ENCODE data around the gene FUBP3.

The FUBP3 gene

DNA sequence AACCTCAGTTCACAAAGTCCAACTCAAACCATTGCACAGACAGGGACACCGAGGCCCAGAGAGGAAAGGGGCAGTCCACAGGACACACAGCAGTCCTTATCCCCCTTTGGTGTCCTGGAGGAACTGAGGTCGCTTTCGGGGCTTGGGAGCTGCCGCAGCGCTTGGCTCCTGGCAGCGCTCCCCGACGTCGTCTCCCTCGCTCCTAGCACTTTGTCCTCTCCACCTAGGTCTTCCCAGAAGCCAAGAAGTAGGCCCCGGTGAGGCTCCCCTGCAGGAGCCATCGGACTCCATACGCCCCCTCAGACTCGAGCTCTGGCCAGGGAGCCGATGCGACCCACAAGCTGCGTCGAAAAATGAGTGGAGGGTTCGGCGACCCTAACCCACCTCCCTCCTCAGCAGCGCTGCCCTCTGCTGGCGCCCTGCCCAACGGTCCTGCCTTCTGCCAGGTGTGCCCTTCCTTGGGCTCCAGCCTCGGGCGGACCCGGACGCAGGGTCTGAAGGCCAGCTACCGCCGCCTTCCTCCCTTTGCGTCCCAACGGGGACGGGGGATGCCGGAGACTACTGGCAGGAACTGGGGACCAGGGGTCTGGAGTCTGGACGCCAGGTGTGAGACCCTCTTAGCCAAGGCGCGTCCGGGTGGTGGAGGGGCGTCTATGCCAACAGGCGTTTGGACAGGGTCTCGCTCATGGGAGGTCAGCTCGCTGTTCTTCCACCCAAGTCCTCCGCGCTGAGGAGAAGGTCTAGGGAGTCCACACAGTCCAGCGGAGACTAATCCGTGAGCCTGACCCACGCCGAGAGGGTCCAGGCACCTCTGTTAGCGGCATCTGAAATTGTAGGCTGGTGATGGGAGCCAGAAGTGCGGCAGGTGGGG, 83.0 kb downstream of the FUBP3 start:
- DNase-seq (ENCODE audit: low read depth), result no peak

- no peak for DNase-seq (ENCODE audit: low read depth)
Measured at GRCh38 chr9:130662970-130663257, 83.5 kb downstream of the FUBP3 start.

DNA sequence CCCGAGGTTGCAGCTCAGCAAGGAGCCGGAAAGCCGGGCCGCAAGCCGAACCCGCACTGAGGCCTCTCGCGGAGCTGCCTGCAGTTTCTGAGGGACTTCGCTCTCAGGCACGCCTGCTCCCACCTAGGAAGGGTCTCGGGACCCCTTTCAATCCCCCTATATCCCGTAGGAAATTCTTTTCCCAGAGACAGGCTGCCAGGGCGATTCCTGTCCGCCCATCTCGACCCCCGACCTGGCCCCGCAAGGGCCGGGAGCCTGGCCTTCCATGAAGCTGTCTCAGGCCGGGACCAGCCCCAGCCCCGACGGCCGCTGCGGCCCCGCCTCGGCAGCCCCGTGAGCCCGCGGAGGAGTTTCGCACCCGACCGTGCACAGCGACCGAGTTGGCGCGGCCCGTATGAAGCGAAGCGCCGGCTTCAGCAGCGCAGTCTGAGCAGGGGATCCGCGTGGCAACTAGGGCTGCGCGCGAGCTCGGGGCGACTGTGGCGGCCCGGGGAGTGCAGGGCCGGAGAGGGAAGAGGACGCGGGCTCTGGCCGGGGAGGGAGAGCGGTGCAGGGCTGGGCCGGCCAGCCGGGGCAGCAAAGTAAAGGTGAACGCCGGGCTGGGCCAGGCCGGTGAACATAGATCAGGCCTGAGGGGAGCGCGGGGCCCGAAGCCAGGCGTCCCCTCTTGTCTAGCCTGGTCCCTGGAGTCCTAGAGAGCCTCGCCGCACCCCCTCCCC, 84.0 kb downstream of the FUBP3 start:
- no peak for DNase-seq (ENCODE audit: low read depth)

- DNase-seq (ENCODE audit: low read depth), result no peak
Measured at GRCh38 chr9:130663977-130664250, 84.5 kb downstream of the FUBP3 start.

DNA sequence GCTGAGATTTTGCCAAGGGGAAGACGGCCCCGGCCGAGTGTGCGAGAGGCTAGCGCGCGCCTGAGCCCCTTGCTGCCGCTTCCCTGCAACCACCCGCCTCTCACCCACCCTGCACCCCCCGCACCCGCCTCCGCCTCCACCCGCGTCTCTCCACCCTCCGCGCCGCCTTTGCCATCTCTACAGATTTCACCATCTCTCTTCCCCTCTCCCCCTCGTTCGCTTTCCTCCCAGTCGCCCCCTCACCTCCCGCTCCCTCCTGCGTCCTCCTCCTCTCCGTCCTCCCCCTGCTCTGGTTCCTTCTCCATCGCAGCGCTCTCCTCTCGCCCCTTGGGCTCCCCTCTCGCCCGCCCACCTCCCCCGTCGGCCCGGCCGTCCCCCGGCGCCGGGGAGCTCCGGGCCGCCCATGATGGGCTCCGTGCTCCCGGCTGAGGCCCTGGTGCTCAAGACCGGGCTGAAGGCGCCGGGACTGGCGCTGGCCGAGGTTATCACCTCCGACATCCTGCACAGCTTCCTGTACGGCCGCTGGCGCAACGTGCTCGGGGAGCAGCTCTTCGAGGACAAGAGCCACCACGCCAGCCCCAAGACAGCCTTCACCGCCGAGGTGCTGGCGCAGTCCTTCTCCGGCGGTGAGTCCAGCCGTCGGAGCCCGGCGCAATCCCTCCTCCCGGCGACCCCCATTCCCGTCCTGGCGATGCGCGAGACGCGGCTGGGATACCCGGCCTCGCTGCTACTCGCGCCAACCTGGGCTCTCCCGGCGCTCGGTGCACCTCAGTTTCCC, 85.1 kb downstream of the FUBP3 start, which contains the start of gene PRDM12:
TSS of gene PRDM12 (plus strand) at position 344 of the 778 bp plus-strand sequence. CDS start at position 404, 60 bp downstream.
- no peak for DNase-seq (ENCODE audit: low read depth)

DNA sequence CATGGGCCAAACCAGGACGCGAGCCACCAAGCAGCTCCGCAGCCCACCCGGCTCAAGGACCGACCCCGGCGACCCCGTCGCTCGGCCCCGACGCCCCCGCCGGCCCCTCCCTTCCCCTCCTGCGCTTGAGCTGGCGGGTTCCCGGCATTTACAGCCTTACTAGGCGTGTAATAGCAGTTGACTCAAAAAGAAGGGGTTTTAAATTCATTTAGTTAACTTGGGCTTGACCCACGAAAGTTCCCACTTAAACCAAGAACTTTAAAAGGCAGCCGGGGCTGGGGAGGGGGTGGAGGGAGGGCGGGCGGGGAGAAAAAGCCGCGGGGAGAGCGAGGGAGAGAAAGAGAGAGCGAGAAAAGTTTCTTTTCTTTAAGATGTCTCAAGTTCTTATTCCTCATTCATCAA, 85.7 kb downstream of the FUBP3 start:
- no peak for DNase-seq (ENCODE audit: low read depth)

GRCh38 chr9:130665431-130666392, 86.3 kb downstream of the FUBP3 start:
- DNase-seq (ENCODE audit: low read depth), result no peak

- DNase-seq (ENCODE audit: low read depth), result no peak
Measured at GRCh38 chr9:130666393-130667119, 87.2 kb downstream of the FUBP3 start.

- DNase-seq (ENCODE audit: low read depth), result no peak
Measured at GRCh38 chr9:130667120-130667435, 87.7 kb downstream of the FUBP3 start.

GRCh38 chr9:130668196-130668595, 88.8 kb downstream of the FUBP3 start:
- DNase-seq (ENCODE audit: low read depth), result no peak

GRCh38 chr9:130668659-130669058, 89.3 kb downstream of the FUBP3 start:
- no peak for DNase-seq (ENCODE audit: low read depth)

DNA sequence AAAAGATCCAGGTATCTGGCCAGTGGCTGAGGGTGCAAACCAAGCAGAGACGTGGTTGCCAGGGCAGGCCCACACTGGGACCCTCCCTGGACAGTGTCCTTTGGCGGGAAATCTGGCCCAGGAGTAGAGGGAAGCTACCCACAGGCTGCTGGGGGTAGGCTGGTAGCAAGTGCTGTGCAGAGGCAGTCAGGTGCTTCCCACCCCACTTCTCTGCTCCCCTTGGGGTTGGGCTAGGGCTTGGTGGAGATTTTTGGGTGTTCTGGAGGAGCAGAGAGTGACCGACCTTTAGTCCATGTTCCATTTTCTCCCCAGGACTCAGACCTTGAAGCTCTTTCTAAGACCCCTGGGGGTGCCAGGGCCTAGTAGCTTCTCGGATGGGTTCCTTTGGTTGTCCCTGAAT, 90.6 kb downstream of the FUBP3 start:
- DNase-seq (ENCODE audit: low read depth), result no peak

GRCh38 chr9:130670644-130671043, 91.3 kb downstream of the FUBP3 start:
- DNase-seq (ENCODE audit: low read depth), result no peak

DNA sequence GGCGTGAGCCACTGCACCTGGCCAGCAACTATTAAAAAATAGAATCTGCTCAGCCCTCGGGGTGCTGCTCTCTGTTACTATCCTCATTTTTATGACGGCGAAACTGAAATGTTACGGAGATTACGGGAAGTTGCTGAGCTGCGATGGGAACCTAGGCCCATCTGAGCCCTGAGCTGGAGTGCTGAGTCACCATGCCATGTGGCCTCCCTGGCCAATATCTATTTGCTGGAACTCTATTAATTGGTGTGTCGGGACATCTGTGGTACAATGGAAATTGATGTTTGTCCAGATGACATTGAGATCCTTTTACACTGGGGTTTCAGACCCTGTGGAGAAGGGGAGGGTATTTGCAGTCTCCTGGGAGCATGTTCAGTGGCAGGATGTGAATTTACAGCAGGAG, 93.1 kb downstream of the FUBP3 start:
- no peak for DNase-seq (ENCODE audit: low read depth)

- no peak for DNase-seq (ENCODE audit: low read depth)
Measured at GRCh38 chr9:130672933-130673615, 93.7 kb downstream of the FUBP3 start.

DNA sequence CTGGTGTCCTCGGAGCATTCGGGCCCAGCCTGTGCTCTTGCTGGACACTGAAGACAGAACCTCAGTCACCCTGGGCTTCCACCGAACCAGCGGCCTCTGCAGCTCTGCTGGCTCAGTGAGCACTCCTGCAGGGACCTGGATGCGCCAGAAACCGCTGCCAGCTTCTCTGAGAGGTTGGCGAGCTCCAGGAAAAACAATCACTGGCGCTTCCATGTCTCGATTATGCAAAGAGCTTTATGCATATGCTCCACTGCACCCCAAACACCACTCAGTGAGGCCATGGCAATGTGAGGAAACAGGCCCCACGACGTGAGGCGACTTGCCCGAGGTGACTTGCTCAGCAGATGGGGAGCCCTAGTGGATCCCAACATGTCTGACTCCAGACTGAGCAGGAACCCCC, 96.0 kb downstream of the FUBP3 start:
- no peak for DNase-seq (ENCODE audit: low read depth)

DNA sequence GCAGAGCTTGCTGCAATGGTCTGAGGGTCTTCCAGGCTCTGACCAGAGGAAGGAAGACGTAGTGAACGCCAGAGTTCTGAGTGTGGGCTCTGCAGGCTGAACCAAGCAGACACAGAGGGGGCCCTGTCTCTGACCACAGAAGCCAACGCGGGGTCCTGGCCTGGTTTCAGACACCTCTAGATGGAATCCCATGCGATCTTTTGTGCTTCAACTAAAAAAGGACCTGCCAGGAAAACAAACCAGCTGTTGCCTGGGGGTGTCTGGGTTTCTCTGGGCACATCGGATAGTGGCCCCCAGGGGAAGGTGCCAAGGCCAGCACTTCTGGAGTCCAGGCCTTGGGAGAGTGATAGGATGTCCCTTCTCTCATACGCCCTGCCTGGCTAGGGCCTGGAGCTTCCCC, 97.9 kb downstream of the FUBP3 start:
- no peak for DNase-seq (ENCODE audit: low read depth)

- DNase-seq (ENCODE audit: low read depth), result peak; percentile 27
Measured at GRCh38 chr9:130680836-130681768, 101.7 kb downstream of the FUBP3 start.

DNA sequence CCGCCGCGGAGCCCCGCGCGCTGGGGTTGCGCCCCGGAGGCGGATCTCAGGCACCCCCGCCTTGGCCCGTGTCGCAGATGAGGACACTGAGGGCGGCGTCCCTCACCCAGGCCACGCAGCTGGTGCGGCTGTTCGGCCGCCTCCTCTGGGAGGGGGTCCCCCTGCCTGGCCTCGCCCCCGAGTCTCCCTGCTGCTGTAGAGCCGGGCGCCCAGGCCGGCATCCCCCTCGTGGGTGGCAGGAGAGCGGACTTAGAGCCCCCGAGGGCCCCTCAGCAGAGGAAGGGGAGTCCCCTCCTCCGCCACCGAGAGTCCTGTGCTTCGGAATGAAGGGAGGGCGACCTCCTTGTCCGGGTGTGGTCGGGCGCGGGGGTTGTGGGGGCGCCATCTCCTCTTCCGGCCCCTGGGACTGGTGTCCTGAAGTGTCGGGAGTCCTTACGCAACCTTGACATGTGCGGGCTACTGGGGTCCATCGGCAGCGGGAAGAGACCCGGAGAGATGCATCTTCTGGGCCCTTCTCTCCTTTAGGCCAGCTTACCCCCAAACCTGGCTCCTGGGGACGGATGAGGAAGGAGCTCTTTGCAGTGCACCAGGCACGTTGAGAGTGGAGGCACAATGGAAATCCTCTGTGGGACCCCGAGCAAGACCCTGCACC, 102.5 kb downstream of the FUBP3 start:
- no peak for DNase-seq (ENCODE audit: low read depth)
